SH-SY5Y (cell line): ENCODE measurements around the gene MLLT6.

Experiments used
- GATA2 ChIP-seq: IDR thresholded peaks from 2 replicates; pipeline ENCODE4 v1.6.1; 2011; ENCODE audit warnings: mild to moderate bottlenecking, low read depth, low read length
- GATA3 ChIP-seq: IDR thresholded peaks from 2 replicates; pipeline ENCODE4 v1.6.1; 2011; ENCODE audit warnings: low read depth, mild to moderate bottlenecking, low read length, moderate library complexity

GRCh38 chr17:38747463-38748148 lies 42.5 kb downstream of the MLLT6 start:
- TF ChIP-seq GATA2 (no peak), GATA3 (no peak)
